ENCODE results near the gene AACS. TPM values are rescaled to one million over a fixed set of nuclear protein-coding genes. Genes with fewer than 3 reads are reported as not detected.

The AACS gene
- total RNA-seq, 2 experiments from 2014 or later, result 10.2 to 24.6 TPM

DNA sequence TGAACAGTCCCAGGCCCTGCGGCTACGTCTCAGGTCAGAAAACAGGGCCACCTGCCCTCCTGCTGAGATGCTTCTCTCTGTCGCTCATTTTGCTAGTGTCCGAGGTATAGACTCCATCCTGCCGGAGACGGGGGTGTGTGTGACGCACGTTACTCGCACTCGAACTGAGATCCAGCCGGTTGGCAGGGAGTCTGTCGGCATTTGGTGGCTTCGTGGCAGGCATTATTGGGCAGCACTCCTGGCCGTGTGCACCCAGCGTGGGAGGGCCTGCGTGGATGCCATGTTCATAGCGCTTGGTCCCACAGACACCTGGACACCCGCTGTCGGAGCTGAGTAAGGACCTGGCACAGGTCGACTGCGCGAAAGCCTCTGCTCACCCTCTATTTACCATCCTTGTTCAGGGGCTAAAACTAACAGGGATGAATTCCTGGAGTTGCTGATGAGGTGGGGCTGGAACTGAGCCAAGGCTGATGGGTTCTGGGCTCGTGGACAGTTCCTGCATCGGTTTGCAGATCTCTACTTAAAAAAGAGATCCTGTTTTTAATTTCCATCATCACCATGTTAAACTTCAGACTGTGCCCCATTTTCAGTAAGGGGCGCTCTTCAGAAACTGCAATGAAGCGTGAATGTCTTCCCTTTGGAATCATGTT is 28.6 kb downstream of the AACS start:
- Histone ChIP-seq H3K4me1 (ENCODE audit: insufficient read depth, low read length, poor library complexity, severe bottlenecking) (no peaks in the 10 kb centered on the region), H3K9me3 (ENCODE audit: low read length) (no peaks in the 10 kb centered on the region), H3K79me2 (ENCODE audit: insufficient read depth, low read depth, low read length) (no peaks in the 10 kb centered on the region), H3K4me3 (ENCODE audit: low read depth, low read length, poor library complexity, severe bottlenecking) (no peak overlapping the region), H2AFZ (ENCODE audit: low read length) (no peak overlapping the region), H3K36me3 (ENCODE audit: insufficient read depth, low read length) (no peaks in the 10 kb centered on the region), H3K27ac (ENCODE audit: low read depth, low read length, poor library complexity, severe bottlenecking) (no peak overlapping the region), H3K9me2 (ENCODE audit: insufficient read depth, low read length) (no peaks in the 10 kb centered on the region), H4K20me1 (ENCODE audit: insufficient read depth, low read length) (no peaks in the 10 kb centered on the region), H3K4me2 (ENCODE audit: low read length) (no peak overlapping the region)
- POLR2A ChIA-PET, result no interaction called here
- TF ChIP-seq CTCF (conservative IDR thresholded peaks at IDR 0.05; ENCODE audit: low read length) (no peak), EZH2phosphoT487 (IDR thresholded peaks at IDR 0.05; ENCODE audit: borderline replicate concordance, low read depth, low read length) (no peak)
- CTCF ChIA-PET (ENCODE audit: unreplicated experiment), result no interaction called here
- no TSS peak for BruUV-seq (replicated peaks)
- DNase-seq (ENCODE audit: low spot score), result no peak
- intact Hi-C loops (cut with micrococcal nuclease; ENCODE audit: unreplicated experiment), result no loop called here

- no peak overlapping the region for H3K4me3 ChIP-seq (ENCODE audit: low read depth, low read length, poor library complexity, severe bottlenecking)
- no peak overlapping the region for H2AFZ ChIP-seq (ENCODE audit: low read length)
- no peaks in the 10 kb centered on the region for H3K9me2 ChIP-seq (ENCODE audit: insufficient read depth, low read length)
- no peak overlapping the region for H3K27ac ChIP-seq (ENCODE audit: low read depth, low read length, poor library complexity, severe bottlenecking)
- BruUV-seq (replicated peaks), result no TSS peak
- ChIA-PET CTCF (ENCODE audit: unreplicated experiment) (no interaction called here), POLR2A (interaction anchor here (0.6 kb wide), 1 partner anchor 165 kb away, joined by 3 read pairs; no protein-coding TSS in a partner anchor)
- DNase-seq (ENCODE audit: low spot score), result no peak
- TF ChIP-seq CTCF (conservative IDR thresholded peaks at IDR 0.05; ENCODE audit: low read length), result no peak
- no peak for TF ChIP-seq EZH2phosphoT487 (IDR thresholded peaks at IDR 0.05; ENCODE audit: borderline replicate concordance, low read depth, low read length)
- intact Hi-C loops (cut with micrococcal nuclease; ENCODE audit: unreplicated experiment), result no loop called here
- no peak overlapping the region for H3K4me2 ChIP-seq (ENCODE audit: low read length)
- no peaks in the 10 kb centered on the region for H4K20me1 ChIP-seq (ENCODE audit: insufficient read depth, low read length)
- no peaks in the 10 kb centered on the region for H3K4me1 ChIP-seq (ENCODE audit: insufficient read depth, low read length, poor library complexity, severe bottlenecking)
- H3K36me3 ChIP-seq (ENCODE audit: insufficient read depth, low read length), result no peaks in the 10 kb centered on the region
- H3K79me2 ChIP-seq (ENCODE audit: insufficient read depth, low read depth, low read length), result no peaks in the 10 kb centered on the region
- H3K9me3 ChIP-seq (ENCODE audit: low read length), result no peaks in the 10 kb centered on the region
These were observed 31.7 kb downstream of the AACS start for GRCh38 chr12:125096894-125097293.

DNA sequence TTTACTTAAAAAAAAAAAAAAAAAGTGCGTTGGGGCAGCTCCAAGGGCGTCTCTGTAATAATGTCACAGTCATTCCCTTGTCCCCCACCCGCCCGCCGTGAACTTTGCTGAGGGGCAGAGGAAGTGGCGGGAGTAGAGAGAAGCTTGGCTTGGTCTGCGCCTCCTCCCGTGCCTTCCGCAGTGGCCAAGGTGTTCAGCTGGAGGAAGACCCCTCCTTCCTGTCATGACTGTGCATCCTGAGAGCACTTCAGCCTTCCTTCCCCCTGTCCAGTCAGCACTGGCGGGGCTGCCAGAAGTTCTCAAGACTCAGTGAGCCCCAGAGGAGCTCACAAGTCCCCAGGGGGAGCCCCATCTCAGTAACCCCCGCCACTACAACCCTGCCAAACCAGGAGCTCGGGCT is 32.2 kb downstream of the AACS start:
- no peak overlapping the region for H3K27ac ChIP-seq (ENCODE audit: low read depth, low read length, poor library complexity, severe bottlenecking)
- no peaks in the 10 kb centered on the region for H3K9me2 ChIP-seq (ENCODE audit: insufficient read depth, low read length)
- ChIA-PET CTCF (ENCODE audit: unreplicated experiment) (no interaction called here), POLR2A (interaction anchor here (0.6 kb wide), 1 partner anchor 165 kb away, joined by 3 read pairs; no protein-coding TSS in a partner anchor)
- H3K79me2 ChIP-seq (ENCODE audit: insufficient read depth, low read depth, low read length), result no peaks in the 10 kb centered on the region
- H3K36me3 ChIP-seq (ENCODE audit: insufficient read depth, low read length), result no peaks in the 10 kb centered on the region
- TF ChIP-seq CTCF (conservative IDR thresholded peaks at IDR 0.05; ENCODE audit: low read length) (no peak), EZH2phosphoT487 (IDR thresholded peaks at IDR 0.05; ENCODE audit: borderline replicate concordance, low read depth, low read length) (no peak)
- H2AFZ ChIP-seq (ENCODE audit: low read length), result no peak overlapping the region
- intact Hi-C loops (cut with micrococcal nuclease; ENCODE audit: unreplicated experiment), result no loop called here
- no peak for DNase-seq (ENCODE audit: low spot score)
- H3K4me1 ChIP-seq (ENCODE audit: insufficient read depth, low read length, poor library complexity, severe bottlenecking), result no peaks in the 10 kb centered on the region
- no peaks in the 10 kb centered on the region for H4K20me1 ChIP-seq (ENCODE audit: insufficient read depth, low read length)
- no TSS peak for BruUV-seq (replicated peaks)
- no peaks in the 10 kb centered on the region for H3K9me3 ChIP-seq (ENCODE audit: low read length)
- H3K4me3 ChIP-seq (ENCODE audit: low read depth, low read length, poor library complexity, severe bottlenecking), result no peak overlapping the region
- H3K4me2 ChIP-seq (ENCODE audit: low read length), result no peak overlapping the region
